GM12878 (cell line): ENCODE results near the gene AK5. TPM values are rescaled to one million over a fixed set of nuclear protein-coding genes. Genes with fewer than 3 reads are reported as not detected.

Source experiments
- ATAC-seq: fragments of 200-7000 bp; cut with Tn5 transposase; 3 replicates; pipeline ENCODE4 v1.9.1; 2020; ENCODE audit warnings: mild to moderate bottlenecking, moderate library complexity
- BruUV-seq: library from RNA; stranded (reverse); fragments of 400-500 nt; replicated peaks from 2 replicates; lab custom pipeline; 2021; lab: Mats Ljungman, UMichigan
- CTCF ChIA-PET: fragments of 300-600 bp; sonication (Branson Sonifier 250); formaldehyde crosslinking; extraction: SDS; loops from one replicate; lab custom pipeline; 2021; ENCODE audit warnings: inconsistent platforms; lab: Yijun Ruan, JAX
- POLR2A ChIA-PET: fragments of 350-600 bp; formaldehyde crosslinking; extraction: SDS; loops from one replicate; lab custom pipeline; 2021; ENCODE audit warnings: inconsistent platforms; lab: Charles Lee
- RAD21 ChIA-PET: fragments of 300-600 bp; sonication (Branson Sonifier 250); formaldehyde crosslinking; loops from one replicate; lab custom pipeline; 2023; ENCODE audit warnings: antibody characterized with exemption; ENCODE audit not compliant: unreplicated experiment; lab: Charles Lee
- SMC1A ChIA-PET: fragments of 300-600 bp; sonication (Branson Sonifier 250); formaldehyde crosslinking; loops from one replicate; lab custom pipeline; 2023; ENCODE audit not compliant: unreplicated experiment, uncharacterized antibody; lab: Charles Lee
- DNase-seq: peaks from one replicate; pipeline ENCODE4 v3.0.0-alpha.2; 2011; ENCODE audit warnings: low read depth, low spot score
- FAIRE-seq: peaks from 3 replicates; lab custom pipeline; 2011; peaks lifted over from hg19 to GRCh38; lab: Jason Lieb, UNC
- H2AFZ ChIP-seq: 2 replicates; pipeline ENCODE4 v1.6.0; 2011; ENCODE audit warnings: low read depth, low read length, control low read depth; ENCODE audit not compliant: control insufficient read depth
- H3K27ac ChIP-seq: 2 replicates; pipeline ENCODE4 v1.5.1; 2011; ENCODE audit warnings: control low read depth; ENCODE audit not compliant: control insufficient read depth, insufficient read depth
- H3K27me3 ChIP-seq, 2 experiments: replicated peaks in 1 of 2; 2 replicates each; pipeline versions ENCODE4 v1.6.0 to v1.6.1; 2011; ENCODE audit warnings: low read length in 1 of 2; ENCODE audit not compliant: control insufficient read depth in 2 of 2, insufficient read depth in 2 of 2
- H3K36me3 ChIP-seq, 2 experiments: 2 replicates each; pipeline ENCODE4 v1.5.1; 2011; ENCODE audit warnings: low read length in 1 of 2; ENCODE audit not compliant: control insufficient read depth in 2 of 2, insufficient read depth in 2 of 2
- H3K4me1 ChIP-seq: 2 replicates; pipeline ENCODE4 v1.6.1; 2011; ENCODE audit warnings: mild to moderate bottlenecking, low read length, moderate library complexity, mixed read lengths; ENCODE audit not compliant: control insufficient read depth, insufficient read depth
- H3K4me2 ChIP-seq: 2 replicates; pipeline ENCODE4 v1.6.0; 2011; ENCODE audit warnings: control low read depth; ENCODE audit not compliant: control insufficient read depth, insufficient read depth
- H3K4me3 ChIP-seq: fragments of 200-600 bp; sonication (generic); 2 replicates; pipeline ENCODE4 v1.5.1; 2016
- H3K79me2 ChIP-seq: 2 replicates; pipeline ENCODE4 v1.6.0; 2011; ENCODE audit warnings: low read length; ENCODE audit not compliant: control insufficient read depth, insufficient read depth
- H3K9ac ChIP-seq: 2 replicates; pipeline ENCODE4 v1.8.0; 2011; ENCODE audit warnings: low read length, control low read depth, mixed read lengths; ENCODE audit not compliant: control insufficient read depth, insufficient read depth
- H3K9me3 ChIP-seq: replicated peaks from 3 replicates; pipeline ENCODE4 v1.5.1; 2011; ENCODE audit warnings: mild to moderate bottlenecking, low read length; ENCODE audit not compliant: control insufficient read depth, insufficient read depth
- H4K20me1 ChIP-seq: 2 replicates; pipeline ENCODE4 v1.6.0; 2011; ENCODE audit not compliant: control insufficient read depth, insufficient read depth
- CBFB ChIP-seq: IDR thresholded peaks from 2 replicates; pipeline ENCODE4 v1.6.1; 2016; ENCODE audit warnings: antibody characterized with exemption, low read depth
- EP300 ChIP-seq, 2 experiments: fragments of 150-350 bp in 1 of 2; IDR thresholded peaks; 2 replicates each; pipeline ENCODE4 v1.6.1; 2011 to 2012; ENCODE audit warnings: low read depth in 2 of 2, low read length in 2 of 2, borderline replicate concordance in 1 of 2, improper control_type of control experiment in 1 of 2, inconsistent platforms in 1 of 2; ENCODE audit not compliant: control insufficient read depth in 1 of 2
- FOS ChIP-seq: IDR thresholded peaks from 3 replicates; pipeline ENCODE4 v1.6.1; 2011; ENCODE audit warnings: borderline replicate concordance; ENCODE audit not compliant: insufficient read length; ENCODE audit errors: extremely low read depth
- GATAD2B ChIP-seq: fragments of 450-650 bp; conservative IDR thresholded peaks from 2 replicates; pipeline ENCODE4 v1.6.1; 2017; ENCODE audit warnings: low read depth, mild to moderate bottlenecking, moderate library complexity
- IRF4 ChIP-seq: IDR thresholded peaks from 2 replicates; pipeline ENCODE4 v1.6.1; 2011; ENCODE audit warnings: low read depth, low read length
- MTA3 ChIP-seq: IDR thresholded peaks from 2 replicates; pipeline ENCODE4 v1.6.1; 2012; ENCODE audit warnings: low read length, inconsistent platforms, borderline replicate concordance
- NFYB ChIP-seq: IDR thresholded peaks from 2 replicates; pipeline ENCODE4 v1.6.1; 2011; ENCODE audit warnings: low read depth, mild to moderate bottlenecking, low read length, improper control_type of control experiment, moderate library complexity; ENCODE audit not compliant: insufficient read depth
- NKRF ChIP-seq: fragments of 450-650 bp; conservative IDR thresholded peaks from 2 replicates; pipeline ENCODE4 v1.6.1; 2017; ENCODE audit warnings: mild to moderate bottlenecking, moderate library complexity
- NRF1 ChIP-seq: conservative IDR thresholded peaks from 2 replicates; pipeline ENCODE4 v1.6.1; 2011; ENCODE audit warnings: mild to moderate bottlenecking, low read depth, low read length, improper control_type of control experiment
- POLR2AphosphoS2 ChIP-seq: IDR thresholded peaks from 2 replicates; pipeline ENCODE4 v1.6.1; 2011; ENCODE audit warnings: low read depth, mild to moderate bottlenecking, low read length, improper control_type of control experiment, moderate library complexity
- RFX5 ChIP-seq: IDR thresholded peaks from 2 replicates; pipeline ENCODE4 v1.6.1; 2011; ENCODE audit warnings: low read depth, low read length, improper control_type of control experiment
- SP1 ChIP-seq: IDR thresholded peaks from one replicate; pipeline ENCODE4 v1.6.1; 2011; ENCODE audit warnings: low read depth, low read length
- SRF ChIP-seq, 2 experiments: IDR thresholded peaks; 2 replicates each; pipeline ENCODE4 v1.6.1; 2011; ENCODE audit warnings: low read depth in 2 of 2, low read length in 2 of 2, mild to moderate bottlenecking in 1 of 2, moderate library complexity in 1 of 2
- STAT3 ChIP-seq: IDR thresholded peaks from 2 replicates; pipeline ENCODE4 v1.6.1; 2011; ENCODE audit warnings: low read depth, low read length, improper control_type of control experiment
- TBL1XR1 ChIP-seq: IDR thresholded peaks from 2 replicates; pipeline ENCODE4 v1.6.1; 2012; ENCODE audit warnings: low read depth, low read length, improper control_type of control experiment
- TCF12 ChIP-seq: IDR thresholded peaks from 2 replicates; pipeline ENCODE4 v1.6.1; 2011; ENCODE audit warnings: low read depth, mild to moderate bottlenecking, low read length
- ZBED1 ChIP-seq: IDR thresholded peaks from 2 replicates; pipeline ENCODE4 v1.6.1; 2016; ENCODE audit warnings: borderline replicate concordance
- WGBS: methylation state at CpG from one replicate; pipeline ENCODE4 v1.1.6; 2016; ENCODE audit warnings: low lambda C conversion rate; ENCODE audit not compliant: insufficient replicate concordance, insufficient coverage; ENCODE audit errors: missing lambda C conversion rate; 5-methylcytosine and 5-hydroxymethylcytosine counted together
- in situ Hi-C: fragments of 300-500 bp; cut with MboI; formaldehyde crosslinking; loops from 9 replicates; pipeline ENCODE4 v1.14.3; 2018; ENCODE audit warnings: mixed read lengths
- intact Hi-C: fragments of 100-400 bp; cut with micrococcal nuclease; formaldehyde crosslinking; loops from one replicate; pipeline ENCODE4 v1.14.2; 2022; ENCODE audit not compliant: unreplicated experiment
- polyA plus RNA-seq, 11 experiments: library from polyadenylated mRNA; depleted of rRNA in 4 of 11; unstranded in 6 of 11; stranded (reverse) in 5 of 11; fragments of >200 nt; fragmentation: Nextera tagmentation in 4 of 11; fragmentation: Illumina TruSeq in 1 of 11; extraction: Ambion mirVana in 4 of 11; extraction: Trizol in 1 of 11; gene quantifications; 1 replicate in 1 of 11; 2 replicates in 10 of 11; pipeline versions ENCODE4 v1.2.1 to v1.2.3, GENCODE V29; 2011 to 2016; ENCODE audit warnings: inconsistent platforms in 2 of 11, missing spikeins in 2 of 11, low read depth in 1 of 11
- total RNA-seq, 4 experiments: library from RNA; depleted of rRNA in 3 of 4; stranded (reverse); fragments of >200 nt in 3 of 4; fragmentation: Illumina TruSeq in 1 of 4; extraction: Trizol in 1 of 4; gene quantifications; 2 replicates each; pipeline versions ENCODE4 v1.2.1 to v1.2.3, GENCODE V29; 2013 to 2021
- TF ChIP-seq, protein P1 (sequence below): fragments of 450-650 bp; IDR thresholded peaks from 2 replicates; pipeline ENCODE4 v1.6.1; 2017; ENCODE audit warnings: borderline replicate concordance
- TF ChIP-seq, protein P2 (sequence below): fragments of 450-650 bp; IDR thresholded peaks from 2 replicates; pipeline ENCODE4 v1.6.1; 2014; ENCODE audit warnings: mild to moderate bottlenecking

AK5 gene
- total and polyA plus RNA-seq, 10 of the 15 experiments (the other 5 are each of a cell fraction or from before 2014, with no cell fraction given): 0.08 to 0.33 TPM; not detected in 8

- no peak for TF ChIP-seq POLR2AphosphoS2
- no peak for TF ChIP-seq MTA3
- no peak for TF ChIP-seq GATAD2B
- TF ChIP-seq NRF1: no peak
- no peak for TF ChIP-seq SP1
- TF ChIP-seq RFX5: no peak
- TF ChIP-seq SRF (IDR thresholded peaks at IDR 0.05; ENCODE audit: low read depth in 2 of 2, low read length in 2 of 2): no peak
- no peak for TF ChIP-seq IRF4
- TF ChIP-seq CBFB: no peak
- no peak for TF ChIP-seq NFYB
These were observed 278.9 kb downstream of the AK5 start (continued) for GRCh38 chr1:77560741-77561140.

- Histone ChIP-seq H3K9me3 (no peaks in the 10 kb centered on the region), H3K4me2 (no peak overlapping the region), H3K36me3 (peaks cover 0 to 22% of the 10 kb centered on the region in 2 experiments; a peak in 2 of 4 replicates), H3K4me3 (no peak overlapping the region), H3K4me1 (no peaks in the 10 kb centered on the region), H3K27ac (no peak overlapping the region), H3K9ac (no peak overlapping the region), H4K20me1 (no peaks in the 10 kb centered on the region), H3K79me2 (no peaks in the 10 kb centered on the region), H3K27me3 (no peaks in the 10 kb centered on the region), H2AFZ (no peak overlapping the region)
- intact Hi-C loops (no loop called here), in situ Hi-C loops (no loop called here)
- TF ChIP-seq TBL1XR1 (no peak), NKRF (no peak), EP300 (IDR thresholded peaks at IDR 0.05; ENCODE audit: borderline replicate concordance in 1 of 2, control insufficient read depth in 1 of 2, low read depth in 2 of 2, low read length in 2 of 2) (no peak), TCF12 (no peak), STAT3 (no peak), ZBED1 (no peak), FOS (no peak)
- TF ChIP-seq, protein P1, sequence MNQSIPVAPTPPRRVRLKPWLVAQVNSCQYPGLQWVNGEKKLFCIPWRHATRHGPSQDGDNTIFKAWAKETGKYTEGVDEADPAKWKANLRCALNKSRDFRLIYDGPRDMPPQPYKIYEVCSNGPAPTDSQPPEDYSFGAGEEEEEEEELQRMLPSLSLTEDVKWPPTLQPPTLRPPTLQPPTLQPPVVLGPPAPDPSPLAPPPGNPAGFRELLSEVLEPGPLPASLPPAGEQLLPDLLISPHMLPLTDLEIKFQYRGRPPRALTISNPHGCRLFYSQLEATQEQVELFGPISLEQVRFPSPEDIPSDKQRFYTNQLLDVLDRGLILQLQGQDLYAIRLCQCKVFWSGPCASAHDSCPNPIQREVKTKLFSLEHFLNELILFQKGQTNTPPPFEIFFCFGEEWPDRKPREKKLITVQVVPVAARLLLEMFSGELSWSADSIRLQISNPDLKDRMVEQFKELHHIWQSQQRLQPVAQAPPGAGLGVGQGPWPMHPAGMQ: no peak
- TF ChIP-seq, protein P2, sequence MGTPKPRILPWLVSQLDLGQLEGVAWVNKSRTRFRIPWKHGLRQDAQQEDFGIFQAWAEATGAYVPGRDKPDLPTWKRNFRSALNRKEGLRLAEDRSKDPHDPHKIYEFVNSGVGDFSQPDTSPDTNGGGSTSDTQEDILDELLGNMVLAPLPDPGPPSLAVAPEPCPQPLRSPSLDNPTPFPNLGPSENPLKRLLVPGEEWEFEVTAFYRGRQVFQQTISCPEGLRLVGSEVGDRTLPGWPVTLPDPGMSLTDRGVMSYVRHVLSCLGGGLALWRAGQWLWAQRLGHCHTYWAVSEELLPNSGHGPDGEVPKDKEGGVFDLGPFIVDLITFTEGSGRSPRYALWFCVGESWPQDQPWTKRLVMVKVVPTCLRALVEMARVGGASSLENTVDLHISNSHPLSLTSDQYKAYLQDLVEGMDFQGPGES: no peak
- DNase-seq (no peak), FAIRE-seq (no peak), ATAC-seq (no peak)
- BruUV-seq: no TSS peak
- ChIA-PET RAD21 (no interaction called here), CTCF (interaction anchor here (1.0 kb wide), 1 partner anchor 12 kb away, joined by 4 read pairs; no protein-coding TSS in a partner anchor), SMC1A (interaction anchor here (0.8 kb wide), 1 partner anchor 109 kb away, joined by 3 read pairs; no protein-coding TSS in a partner anchor), POLR2A (no interaction called here)
- 90% methylated on average over 3 of the region's 3 CpGs for WGBS
These were observed 280.9 kb downstream of the AK5 start for GRCh38 chr1:77562596-77563150.
